GM21619 (cell line): Measurements from ENCODE around the gene NUCB1.
"Not testable (repeated sequence)": the region's sequence is repeated elsewhere in the genome, so short reads cannot be mapped to it uniquely, and the experiment has no call there.

Source experiments
- ATAC-seq: cut with Tn5 transposase; IDR thresholded peaks from one replicate; pipeline ENCODE4 v1.9.1; 2021; ENCODE audit not compliant: unreplicated experiment

Gene NUCB1

DNA sequence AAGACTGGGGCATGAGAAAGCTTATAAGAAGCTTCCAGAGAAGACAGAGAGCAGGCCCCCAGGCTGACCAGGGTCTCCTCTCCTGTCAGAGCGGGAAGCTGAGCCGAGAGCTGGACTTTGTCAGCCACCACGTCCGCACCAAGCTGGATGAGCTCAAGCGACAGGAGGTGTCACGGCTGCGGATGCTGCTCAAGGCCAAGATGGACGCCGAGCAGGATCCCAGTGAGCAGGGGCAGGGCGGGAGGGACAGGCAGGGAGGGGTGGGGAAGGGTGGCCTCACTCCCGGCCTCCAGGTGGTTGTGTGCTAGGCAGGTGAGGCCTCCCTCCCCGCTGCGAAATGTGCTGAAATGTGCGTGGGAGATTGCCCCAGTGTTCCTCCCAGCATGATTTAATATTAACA lies 5.6 kb downstream of the NUCB1 start:
- ATAC-seq: no peak

DNA sequence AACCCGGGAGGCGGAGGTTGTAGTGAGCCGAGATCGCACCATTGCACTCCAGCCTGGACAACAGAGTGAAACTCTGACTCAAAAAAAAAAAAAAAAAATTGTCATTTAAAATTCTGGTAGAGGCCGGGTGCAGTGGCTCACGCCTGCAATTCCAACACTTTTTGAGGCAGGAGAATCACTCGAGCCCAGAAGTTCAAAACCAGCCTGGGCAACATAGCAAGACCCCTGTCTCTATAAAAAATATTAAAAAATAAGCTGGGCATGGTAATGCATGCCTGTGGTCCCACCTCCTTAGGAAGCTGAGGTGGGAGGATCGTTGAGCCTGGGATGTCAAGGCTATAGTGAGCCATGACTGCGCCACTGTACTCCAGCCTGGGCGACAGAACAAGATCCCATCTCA lies 6.2 kb downstream of the NUCB1 start:
- no peak for ATAC-seq

DNA sequence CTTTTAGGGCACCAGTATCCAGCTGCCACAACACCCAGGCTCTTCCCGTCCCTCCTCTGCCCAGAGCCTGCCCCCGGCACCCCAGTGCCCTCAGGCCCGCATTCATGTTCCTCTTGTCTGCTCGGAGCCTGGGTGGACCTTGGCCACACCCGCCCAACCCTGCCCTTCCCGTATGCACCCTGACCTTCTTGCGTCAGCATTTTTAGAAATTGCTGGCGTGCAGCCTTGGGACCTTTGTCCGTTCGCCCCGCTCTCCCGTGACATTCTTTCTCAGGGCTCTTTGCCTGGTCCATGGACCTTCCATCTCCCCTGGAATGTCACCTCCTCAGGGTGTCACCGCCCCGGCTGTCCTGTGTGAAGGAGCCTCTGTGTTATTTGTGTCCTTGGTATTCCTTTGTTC lies 7.6 kb downstream of the NUCB1 start:
- ATAC-seq: no peak

DNA sequence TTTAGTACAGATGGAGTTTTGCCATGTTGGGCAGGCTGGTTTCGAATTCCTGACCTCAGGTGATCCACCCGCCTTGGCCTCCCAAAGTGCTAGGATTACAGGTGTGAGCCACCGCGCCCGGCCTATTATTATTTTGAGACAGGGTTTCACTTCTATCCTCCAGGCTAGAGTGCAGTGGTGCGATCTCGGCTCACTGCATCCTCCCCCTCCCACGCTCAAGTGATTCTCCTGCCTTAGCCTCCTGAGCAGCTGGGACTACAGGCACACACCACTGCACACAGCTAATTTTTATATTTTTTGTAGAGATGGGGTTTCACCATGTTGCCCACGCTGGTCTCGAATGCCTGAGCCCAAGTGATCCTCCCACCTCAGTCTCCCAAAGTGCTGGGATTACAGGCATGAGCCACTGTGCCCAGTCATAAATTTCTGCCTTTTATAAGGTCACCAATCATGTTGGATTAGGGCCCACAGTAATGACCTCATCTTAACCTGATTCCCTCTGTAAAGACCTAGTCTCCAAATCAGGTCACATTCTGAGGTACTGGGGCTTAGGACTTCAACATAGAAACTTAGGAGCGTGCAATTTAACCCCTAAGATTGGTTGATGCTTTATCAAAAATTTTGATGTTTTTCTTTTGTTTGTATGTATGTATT lies 9.4 kb downstream of the NUCB1 start:
- not testable (repeated sequence) for ATAC-seq

DNA sequence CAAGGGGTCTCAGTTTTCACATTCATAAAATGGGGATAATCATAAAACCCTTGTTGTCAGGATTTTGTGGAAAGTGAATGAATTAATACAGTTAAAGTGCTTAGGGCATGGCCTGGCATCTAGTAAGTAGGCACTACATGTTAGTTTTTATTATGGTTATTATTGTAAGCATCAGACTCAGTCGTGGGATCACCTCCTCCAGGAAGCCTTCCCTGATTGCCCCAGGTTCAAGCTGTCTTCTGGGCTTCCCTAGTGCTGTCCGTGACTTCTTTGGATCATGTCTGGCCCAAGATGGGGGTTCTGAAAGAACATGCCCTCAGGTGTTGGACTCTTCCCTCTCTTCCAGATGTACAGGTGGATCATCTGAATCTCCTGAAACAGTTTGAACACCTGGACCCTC lies 10.7 kb downstream of the NUCB1 start:
- ATAC-seq: no peak

DNA sequence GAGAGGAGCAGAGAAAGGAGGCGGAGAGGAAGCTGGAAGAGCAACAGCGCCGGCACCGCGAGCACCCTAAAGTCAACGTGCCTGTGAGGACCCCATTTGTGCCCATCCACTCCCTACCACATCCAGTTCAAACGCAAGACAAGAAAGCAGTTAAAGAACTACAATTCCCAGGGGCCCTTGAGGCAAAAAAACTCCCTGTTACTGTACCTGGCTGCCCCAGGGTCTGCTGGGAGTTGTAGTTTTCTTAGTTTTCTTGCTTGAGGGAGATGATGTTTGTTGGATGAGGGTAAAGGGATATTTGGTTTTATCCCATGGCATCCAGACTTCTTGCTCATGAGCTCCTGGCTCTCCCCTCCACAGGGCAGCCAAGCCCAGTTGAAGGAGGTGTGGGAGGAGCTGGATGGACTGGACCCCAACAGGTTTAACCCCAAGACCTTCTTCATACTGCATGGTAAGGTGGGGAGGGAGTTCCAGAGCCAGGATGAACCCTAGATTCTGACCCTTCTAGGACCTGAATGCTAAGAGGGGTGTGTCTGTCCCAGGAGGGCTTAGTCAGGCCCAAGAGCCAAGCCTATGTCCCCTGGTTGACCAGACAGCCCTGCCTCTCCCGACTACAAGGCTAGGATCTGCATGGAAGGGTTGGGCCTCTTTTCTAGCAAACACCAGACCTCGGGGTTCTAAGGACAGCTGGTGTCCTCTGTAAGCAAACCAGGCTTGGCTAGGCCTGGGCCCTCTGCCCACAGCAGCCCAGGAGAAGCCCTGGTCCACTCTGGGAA lies 13.2 kb downstream of the NUCB1 start:
- ATAC-seq: no peak

DNA sequence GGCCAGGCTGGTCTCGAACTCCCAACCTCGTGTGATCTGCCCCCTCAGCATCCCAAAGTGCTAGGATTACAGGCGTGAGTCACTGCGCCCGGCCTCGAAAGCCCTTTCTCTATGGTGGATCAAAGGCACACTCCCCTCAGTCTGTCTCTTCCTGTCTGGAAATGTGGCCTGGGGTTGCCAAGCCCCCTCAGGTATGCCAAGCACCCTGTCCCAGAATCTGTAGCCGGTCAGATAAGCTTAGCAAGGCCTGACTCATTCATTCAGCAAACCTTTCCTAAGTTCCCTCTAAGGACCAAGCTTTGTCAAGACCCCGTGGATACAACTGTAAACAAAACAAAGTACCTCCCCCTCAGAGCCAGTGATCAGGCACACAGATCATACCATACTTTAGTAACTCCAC lies 14.1 kb downstream of the NUCB1 start:
- no peak for ATAC-seq

DNA sequence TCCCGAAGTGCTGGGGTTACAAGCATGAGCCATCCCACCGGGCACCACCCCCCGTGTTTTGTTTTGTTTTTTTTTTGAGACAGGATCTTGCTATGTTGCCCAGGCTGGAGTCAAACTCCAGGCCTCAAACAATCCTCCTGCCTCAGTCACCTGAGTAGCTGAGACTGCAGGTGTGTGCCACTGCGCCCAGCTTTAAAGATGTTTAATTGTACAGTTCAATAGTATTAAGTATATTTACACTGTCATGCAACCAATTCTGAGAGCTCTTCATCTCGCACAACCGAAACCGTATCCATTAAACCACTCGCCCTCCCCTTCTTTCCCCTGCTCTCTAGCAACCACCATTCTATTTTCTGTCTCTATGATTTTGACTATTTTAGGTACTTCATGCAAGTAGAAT lies 15.6 kb downstream of the NUCB1 start:
- no peak for ATAC-seq

DNA sequence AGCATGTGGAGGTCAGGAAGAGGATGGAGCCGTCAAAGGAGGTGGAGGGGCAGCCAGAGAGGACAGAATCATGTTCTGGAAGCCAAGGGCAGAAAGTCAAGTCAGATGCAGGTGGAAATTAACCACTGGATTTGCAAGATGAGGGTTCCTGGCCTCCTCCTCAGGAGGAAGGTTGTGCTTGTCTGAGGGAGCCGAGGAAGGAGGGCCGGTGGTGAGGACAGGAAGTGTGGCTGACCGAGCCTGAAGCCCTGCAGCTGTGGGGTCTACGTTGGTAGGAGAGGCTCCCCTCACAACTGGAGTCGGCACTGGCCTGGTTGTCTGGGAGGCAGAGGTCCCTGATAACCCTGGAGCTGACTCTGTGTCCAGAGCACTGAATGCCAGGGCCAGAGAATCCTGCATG lies 18.0 kb downstream of the NUCB1 start:
- no peak for ATAC-seq

DNA sequence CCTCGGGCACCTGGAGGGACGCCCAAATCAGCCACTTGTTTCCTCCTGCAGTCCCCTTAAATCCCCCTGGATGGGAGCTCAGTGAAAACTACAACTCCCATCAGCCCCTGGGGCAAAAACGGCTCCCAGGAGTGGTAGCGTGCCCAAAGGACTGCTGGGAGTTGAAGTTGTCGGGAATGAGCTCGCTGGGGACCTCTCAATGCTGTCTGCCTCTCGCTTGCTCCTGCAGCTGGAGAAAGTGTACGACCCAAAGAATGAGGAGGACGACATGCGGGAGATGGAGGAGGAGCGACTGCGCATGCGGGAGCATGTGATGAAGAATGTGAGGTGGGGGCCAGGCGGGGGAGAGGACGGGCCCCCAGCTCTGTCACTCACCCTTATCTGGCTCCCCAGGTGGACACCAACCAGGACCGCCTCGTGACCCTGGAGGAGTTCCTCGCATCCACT lies 18.7 kb downstream of the NUCB1 start:
- no peak for ATAC-seq

DNA sequence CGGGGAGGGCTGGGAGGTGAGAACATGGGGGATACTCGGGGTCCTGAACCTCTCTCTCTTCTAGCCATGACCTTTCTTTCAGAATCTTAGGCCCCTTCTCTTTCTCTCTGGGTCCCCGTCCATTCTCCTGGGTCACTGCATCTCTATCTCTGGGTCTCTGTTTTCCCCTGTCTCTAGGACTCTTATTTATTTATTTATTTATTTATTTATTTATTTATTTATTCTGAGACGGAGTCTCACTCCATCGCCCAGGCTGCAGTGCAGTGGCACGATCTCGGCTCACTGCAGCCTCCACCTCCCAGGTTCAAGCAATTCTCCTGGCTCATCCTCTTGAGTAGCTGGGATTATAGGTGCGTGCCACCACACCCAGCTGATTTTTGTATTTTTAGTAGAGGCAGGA lies 19.2 kb downstream of the NUCB1 start:
- not testable (repeated sequence) for ATAC-seq

DNA sequence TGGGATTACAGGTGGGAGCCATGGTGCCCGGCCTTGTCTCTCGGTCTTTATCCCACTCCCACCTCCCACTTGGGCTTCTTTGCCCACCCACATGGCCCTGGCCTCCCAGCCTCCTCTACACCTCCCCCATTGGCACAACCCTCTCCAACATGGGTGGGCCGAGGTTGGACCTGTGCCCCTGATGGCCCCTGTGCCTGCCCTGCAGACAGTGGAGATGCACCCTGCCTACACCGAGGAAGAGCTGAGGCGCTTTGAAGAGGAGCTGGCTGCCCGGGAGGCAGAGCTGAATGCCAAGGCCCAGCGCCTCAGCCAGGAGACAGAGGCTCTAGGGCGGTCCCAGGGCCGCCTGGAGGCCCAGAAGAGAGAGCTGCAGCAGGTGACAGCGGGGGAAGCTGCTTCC lies 20.8 kb downstream of the NUCB1 start:
- no peak for ATAC-seq

DNA sequence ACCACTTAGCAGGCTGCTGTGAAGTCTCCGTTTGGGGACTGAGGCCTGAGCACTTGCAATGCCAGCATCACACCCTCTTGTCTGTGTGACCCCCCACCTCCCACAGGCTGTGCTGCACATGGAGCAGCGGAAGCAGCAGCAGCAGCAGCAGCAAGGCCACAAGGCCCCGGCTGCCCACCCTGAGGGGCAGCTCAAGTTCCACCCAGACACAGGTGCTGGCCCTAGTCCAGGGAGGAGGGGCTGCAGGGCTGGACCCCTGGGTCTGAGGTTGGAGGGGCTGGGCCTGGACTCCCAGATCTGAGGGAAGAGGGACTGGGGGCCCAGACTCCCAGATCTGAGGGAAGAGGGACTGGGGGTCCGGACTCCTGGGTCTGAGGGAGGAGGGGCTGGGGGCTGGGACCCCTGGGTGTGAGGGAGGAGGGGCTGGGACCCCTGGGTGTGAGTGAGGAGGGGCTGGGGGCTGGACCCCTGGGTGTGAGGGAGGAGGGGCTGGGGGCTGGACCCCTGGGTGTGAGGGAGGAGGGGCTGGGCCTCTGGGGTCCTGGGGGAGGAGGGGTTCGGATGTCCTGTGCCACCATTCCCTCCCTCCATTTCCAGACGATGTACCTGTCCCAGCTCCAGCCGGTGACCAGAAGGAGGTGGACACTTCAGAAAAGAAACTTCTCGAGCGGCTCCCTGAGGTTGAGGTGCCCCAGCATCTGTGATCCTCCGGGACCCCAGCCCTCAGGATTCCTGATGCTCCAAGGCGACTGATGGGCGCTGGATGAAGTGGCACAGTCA lies 21.8 kb downstream of the NUCB1 start:
- no peak for ATAC-seq

DNA sequence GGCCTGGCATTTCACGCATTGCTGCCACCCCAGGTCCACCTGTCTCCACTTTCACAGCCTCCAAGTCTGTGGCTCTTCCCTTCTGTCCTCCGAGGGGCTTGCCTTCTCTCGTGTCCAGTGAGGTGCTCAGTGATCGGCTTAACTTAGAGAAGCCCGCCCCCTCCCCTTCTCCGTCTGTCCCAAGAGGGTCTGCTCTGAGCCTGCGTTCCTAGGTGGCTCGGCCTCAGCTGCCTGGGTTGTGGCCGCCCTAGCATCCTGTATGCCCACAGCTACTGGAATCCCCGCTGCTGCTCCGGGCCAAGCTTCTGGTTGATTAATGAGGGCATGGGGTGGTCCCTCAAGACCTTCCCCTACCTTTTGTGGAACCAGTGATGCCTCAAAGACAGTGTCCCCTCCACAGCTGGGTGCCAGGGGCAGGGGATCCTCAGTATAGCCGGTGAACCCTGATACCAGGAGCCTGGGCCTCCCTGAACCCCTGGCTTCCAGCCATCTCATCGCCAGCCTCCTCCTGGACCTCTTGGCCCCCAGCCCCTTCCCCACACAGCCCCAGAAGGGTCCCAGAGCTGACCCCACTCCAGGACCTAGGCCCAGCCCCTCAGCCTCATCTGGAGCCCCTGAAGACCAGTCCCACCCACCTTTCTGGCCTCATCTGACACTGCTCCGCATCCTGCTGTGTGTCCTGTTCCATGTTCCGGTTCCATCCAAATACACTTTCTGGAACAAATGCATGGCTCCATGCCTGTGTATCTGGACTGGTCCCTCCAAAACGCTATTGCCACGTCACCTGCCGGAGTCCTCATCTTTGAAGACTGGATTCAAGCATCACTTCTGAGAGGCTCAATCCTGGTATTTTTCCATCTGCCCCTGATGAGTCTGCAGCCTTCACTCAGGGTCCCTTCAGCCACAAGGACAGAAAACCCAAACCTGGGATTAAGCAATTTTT lies 22.7 kb downstream of the NUCB1 start:
- no peak for ATAC-seq

DNA sequence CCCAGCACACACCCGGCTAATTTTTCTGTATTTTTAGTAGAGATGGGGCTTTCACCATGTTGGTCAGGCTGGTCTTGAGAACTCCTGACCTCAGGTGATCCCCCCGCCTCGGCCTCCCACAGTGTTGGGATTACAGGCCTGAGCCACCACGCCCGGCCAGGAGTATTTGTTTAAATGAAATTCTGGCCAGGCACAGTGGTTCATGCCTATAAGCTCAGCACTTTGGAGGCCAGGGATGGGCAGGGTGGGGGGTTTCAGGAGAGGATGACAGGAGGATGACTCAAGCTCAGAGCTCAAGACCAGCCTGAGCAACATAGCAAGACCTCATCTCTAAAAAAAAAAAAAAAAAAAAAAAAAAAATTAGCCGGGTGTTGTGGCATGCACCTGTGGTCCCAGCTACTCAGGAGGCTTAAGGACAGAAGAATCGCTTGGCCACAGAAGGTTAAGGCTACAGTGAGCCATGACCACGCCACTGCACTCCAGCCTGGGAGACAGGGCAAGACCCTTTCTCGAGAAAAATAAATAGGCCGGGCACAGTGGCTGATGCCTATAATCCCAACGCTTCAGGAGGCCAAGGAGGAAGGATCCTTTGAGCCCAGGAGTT lies 25.2 kb downstream of the NUCB1 start:
- ATAC-seq: no peak

DNA sequence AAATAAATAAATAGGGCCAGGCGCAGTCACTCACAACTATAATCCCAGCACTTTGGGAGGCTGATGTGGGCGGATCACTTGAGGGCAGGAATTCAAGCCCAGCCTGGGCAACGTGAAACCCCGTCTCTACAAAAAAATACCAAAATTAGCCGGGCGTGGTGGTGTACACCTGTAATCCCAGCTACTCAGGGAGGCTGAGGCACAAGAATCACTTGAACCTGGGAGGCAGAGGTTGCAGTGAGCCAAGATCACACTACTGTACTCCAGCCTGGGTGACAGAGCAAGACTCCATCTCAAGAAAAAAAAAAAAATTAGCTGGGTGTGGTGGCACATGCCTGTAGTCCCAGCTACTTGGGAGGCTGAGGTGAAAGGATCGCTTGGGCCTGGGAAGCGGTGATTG lies 25.8 kb downstream of the NUCB1 start:
- not testable (repeated sequence) for ATAC-seq

DNA sequence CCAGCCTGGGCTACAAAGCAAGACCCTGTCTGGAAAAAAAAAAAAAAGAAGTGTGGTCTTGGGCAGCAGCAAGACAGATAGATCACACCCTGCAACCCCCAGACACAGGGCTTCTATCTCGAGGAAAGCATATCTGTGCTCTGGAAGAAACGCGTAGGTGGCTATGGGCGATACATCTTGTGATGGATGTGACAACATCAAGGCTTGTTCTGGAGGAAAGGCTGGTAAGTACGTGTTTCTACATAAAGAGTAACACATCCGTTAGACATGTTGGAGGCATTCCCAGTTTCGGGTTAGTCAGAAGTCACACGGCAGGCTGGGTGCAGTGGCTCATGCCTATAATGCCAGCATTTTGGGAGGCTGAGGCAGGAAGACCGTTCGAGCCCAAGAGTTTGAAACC lies 26.8 kb downstream of the NUCB1 start:
- no peak for ATAC-seq

DNA sequence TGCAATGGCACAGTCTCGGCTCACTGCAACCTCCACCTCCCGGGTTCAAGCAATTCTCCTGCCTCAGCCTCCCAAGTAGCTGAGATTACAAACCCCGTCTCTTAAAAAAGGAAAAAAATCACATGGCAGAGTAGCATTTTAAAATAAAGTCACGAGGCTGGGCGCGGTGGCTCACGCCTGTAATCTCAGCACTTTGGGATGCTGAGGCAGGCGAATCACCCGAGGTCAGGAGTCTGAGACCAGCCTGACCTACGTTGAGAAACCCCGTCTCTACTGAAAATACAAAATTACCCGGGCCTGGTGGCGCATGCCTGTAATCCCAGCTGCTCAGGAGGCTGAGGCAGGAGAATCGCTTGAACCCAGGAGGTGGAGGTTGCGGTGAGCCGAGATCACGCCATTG lies 27.6 kb downstream of the NUCB1 start:
- not testable (repeated sequence) for ATAC-seq

DNA sequence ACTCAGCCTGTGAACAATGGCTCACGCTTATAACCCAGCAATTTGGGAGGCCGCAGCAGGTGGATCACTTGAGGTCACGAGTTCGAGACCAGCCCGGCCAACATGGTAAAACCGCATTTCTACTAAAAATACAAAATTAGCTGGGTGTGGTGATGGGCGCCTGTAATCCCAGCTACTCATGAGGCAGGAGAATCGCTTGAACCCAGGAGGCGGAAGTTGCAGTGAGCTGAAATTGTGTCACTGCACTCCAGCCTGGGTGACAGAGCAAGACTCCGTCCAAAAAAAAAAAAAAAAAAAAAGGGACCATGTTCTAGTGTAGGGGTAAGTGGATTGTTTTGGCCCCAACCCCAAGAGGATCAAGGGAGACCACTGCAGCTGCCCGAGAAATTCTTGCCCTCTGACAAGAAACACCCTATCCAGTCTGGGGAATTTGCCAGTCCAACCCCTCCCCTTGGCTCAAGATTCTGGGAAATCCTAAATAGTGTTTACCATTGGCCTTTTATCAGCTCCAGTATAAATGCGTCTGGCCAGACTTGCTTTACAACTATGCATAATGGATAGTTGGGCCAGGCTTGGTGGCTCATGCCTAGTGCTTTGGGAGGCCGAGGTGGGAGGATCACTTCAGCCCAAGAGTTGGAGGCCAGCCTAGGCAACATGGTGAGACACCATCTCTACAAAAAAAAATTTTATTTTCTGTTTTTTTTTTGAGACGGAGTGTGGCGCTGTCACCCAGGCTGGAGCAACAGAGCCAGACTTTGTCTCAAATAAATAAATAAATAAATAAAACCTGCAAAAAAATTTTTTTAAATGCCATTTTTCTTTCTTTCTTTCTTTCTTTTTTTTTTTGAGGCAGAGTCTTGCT lies 28.3 kb downstream of the NUCB1 start:
- ATAC-seq: no peak
